Adipocyte (in vitro differentiated cells): ENCODE data around the gene POC5.

Experiments
- DNase-seq: peaks from one replicate; pipeline ENCODE4 v3.0.0-alpha.2; 2015; ENCODE audit warnings: low read depth
- H3K27me3 ChIP-seq: replicated peaks from 2 replicates; pipeline ENCODE4 v1.7.0; 2013; ENCODE audit warnings: mild to moderate bottlenecking, low read length, moderate library complexity; ENCODE audit not compliant: control insufficient read depth, insufficient read depth
- H3K36me3 ChIP-seq: 2 replicates; pipeline ENCODE4 v1.7.0; 2013; ENCODE audit warnings: low read length, mild to moderate bottlenecking, moderate library complexity; ENCODE audit not compliant: control insufficient read depth, insufficient read depth, severe bottlenecking
- H3K4me1 ChIP-seq: 2 replicates; pipeline ENCODE4 v1.7.0; 2013; ENCODE audit warnings: mild to moderate bottlenecking, low read length, moderate library complexity; ENCODE audit not compliant: control insufficient read depth, insufficient read depth
- H3K4me3 ChIP-seq: 2 replicates; pipeline ENCODE4 v1.7.0; 2013; ENCODE audit warnings: mild to moderate bottlenecking, low read length, moderate library complexity
- H3K9ac ChIP-seq: 2 replicates; pipeline ENCODE4 v1.7.0; 2013; ENCODE audit warnings: mild to moderate bottlenecking, low read length, moderate library complexity
- H3K9me3 ChIP-seq: 2 replicates; pipeline ENCODE4 v1.7.0; 2013; ENCODE audit warnings: mild to moderate bottlenecking, low read length, moderate library complexity; ENCODE audit not compliant: control insufficient read depth

Gene POC5

DNA sequence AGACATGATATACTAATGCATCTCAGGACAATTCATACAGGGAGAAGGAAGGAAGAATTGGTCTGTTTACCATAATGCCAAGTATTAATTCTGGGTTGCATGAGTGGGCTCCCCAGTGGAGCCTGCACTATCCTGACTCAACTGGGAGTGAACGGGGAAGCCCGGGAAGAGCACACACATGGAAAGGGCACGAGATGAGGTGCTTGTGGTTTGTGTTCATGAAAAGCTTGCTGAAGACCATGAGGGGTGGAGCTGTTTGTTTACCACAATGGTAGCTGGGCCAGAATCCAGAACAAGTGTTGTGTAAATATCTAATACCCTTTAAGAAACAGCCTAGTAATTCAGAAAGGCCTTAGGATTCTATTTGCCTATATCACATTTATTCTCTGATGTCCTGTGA is 44.6 kb downstream of the POC5 start:
- H3K36me3 ChIP-seq, result peaks cover 8% of the 10 kb centered on the region
- DNase-seq, result no peak
- no peaks in the 10 kb centered on the region for H3K9me3 ChIP-seq
- H3K4me1 ChIP-seq, result peaks cover 43% of the 10 kb centered on the region
- no peaks in the 10 kb centered on the region for H3K27me3 ChIP-seq
- no peak overlapping the region for H3K9ac ChIP-seq
- H3K4me3 ChIP-seq, result no peak overlapping the region

DNA sequence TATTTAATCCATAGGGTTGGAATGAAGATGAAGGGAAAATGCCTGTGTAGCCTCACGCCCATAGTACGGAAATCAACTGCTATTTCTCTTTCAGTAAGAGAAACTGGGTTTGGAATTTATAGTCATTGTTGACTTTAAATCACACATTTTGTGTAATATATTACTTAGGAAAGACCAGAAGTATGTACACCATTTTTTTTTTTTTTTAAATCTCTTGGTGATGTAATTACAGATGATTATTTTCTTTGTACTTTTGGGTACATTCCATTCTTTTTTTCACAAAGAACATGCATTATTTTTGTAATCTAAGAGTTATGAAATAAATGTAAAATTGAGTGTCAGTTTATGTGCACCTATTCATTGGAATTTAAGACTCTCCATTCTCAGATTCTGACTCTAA is 45.7 kb downstream of the POC5 start:
- H3K27me3 ChIP-seq, result no peaks in the 10 kb centered on the region
- peaks cover 42% of the 10 kb centered on the region for H3K4me1 ChIP-seq
- no peak overlapping the region for H3K9ac ChIP-seq
- peak overlapping the region; percentile 12 for H3K4me3 ChIP-seq
- DNase-seq, result peak; percentile 49
- H3K36me3 ChIP-seq, result peaks cover 16% of the 10 kb centered on the region
- H3K9me3 ChIP-seq, result no peaks in the 10 kb centered on the region

DNA sequence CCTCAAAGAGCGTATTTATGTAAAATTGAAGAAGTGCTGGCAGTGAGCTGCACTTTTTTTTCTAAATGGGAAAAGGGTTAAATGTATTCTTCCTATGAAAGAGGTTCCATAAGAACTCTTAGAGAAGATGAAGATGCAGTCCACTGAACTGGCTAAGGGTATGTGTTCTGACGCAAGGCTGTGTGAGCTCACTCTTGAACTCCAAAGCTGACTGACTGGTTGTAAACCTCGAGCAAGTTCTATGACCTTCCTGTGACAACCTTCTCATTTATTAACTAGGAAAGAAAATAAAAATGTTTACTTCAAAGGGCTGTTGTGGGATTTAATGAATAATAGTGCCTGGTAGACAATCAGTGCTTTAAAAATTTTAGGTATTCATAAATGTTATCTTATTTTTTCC is 46.7 kb downstream of the POC5 start:
- DNase-seq, result no peak
- H3K4me1 ChIP-seq, result peaks cover 42% of the 10 kb centered on the region
- no peaks in the 10 kb centered on the region for H3K9me3 ChIP-seq
- no peak overlapping the region for H3K9ac ChIP-seq
- H3K36me3 ChIP-seq, result peaks cover 19% of the 10 kb centered on the region
- no peak overlapping the region for H3K4me3 ChIP-seq
- no peaks in the 10 kb centered on the region for H3K27me3 ChIP-seq

DNA sequence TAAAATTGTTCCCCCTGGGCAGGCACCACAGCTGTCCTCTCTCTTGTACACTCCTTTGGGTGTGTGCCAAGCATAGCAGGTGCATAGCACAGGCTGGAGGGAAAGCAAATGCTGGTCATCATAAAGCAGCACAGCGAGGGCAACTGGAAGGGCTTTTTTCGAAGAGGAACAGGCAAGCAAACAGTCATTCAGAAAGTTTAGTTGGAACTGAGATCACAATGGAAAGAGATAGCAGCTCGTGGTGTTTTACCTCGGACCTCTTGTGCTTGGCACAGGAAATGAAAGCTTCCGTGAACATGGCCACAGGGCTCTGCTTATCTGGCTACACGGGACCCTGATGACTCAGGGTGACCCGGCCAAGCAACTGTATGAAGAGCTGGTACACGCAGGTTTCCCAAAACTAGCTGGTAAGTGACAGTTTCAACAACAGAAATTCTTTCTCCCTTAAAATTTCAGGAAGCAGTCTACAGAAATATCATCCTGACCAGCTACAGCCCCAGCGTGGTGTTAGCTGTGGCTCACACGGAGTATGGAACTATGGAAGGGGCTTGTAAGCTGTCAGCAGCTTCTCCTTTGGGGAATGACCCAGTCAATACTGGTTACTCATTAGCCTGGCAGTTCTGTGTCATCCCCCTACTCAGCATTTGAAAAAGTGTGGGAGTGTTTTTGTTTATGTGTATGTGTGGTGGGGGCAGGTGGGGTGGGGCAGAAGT is 48.1 kb downstream of the POC5 start:
- DNase-seq, result no peak
- H3K36me3 ChIP-seq, result peaks cover 13% of the 10 kb centered on the region
- H3K9ac ChIP-seq, result no peak overlapping the region
- H3K4me1 ChIP-seq, result peaks cover 42% of the 10 kb centered on the region
- H3K27me3 ChIP-seq, result no peaks in the 10 kb centered on the region
- H3K4me3 ChIP-seq, result no peak overlapping the region
- no peaks in the 10 kb centered on the region for H3K9me3 ChIP-seq

DNA sequence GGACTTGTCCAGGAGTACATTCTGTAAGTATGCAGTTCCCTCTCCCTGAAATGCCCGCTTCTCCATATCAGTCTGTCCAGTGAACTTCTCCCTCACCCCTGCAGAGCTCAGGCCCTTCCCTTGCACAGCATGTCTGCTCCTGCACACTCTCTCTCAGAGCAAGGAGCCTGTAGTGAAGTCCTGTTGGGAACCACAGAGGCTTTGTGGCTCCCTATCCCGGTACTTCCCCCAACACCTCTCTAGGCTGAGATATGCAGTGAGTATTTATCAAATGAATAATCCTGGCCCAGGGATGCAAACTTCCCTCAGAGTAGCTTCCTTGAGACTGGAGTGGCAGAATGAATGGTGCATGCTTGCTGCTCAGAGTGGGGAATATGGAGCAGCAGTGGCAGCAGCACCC is 48.8 kb downstream of the POC5 start:
- peaks cover 42% of the 10 kb centered on the region for H3K4me1 ChIP-seq
- H3K27me3 ChIP-seq, result no peaks in the 10 kb centered on the region
- H3K9ac ChIP-seq, result no peak overlapping the region
- no peaks in the 10 kb centered on the region for H3K9me3 ChIP-seq
- no peak for DNase-seq
- no peak overlapping the region for H3K4me3 ChIP-seq
- H3K36me3 ChIP-seq, result peaks cover 19% of the 10 kb centered on the region

DNA sequence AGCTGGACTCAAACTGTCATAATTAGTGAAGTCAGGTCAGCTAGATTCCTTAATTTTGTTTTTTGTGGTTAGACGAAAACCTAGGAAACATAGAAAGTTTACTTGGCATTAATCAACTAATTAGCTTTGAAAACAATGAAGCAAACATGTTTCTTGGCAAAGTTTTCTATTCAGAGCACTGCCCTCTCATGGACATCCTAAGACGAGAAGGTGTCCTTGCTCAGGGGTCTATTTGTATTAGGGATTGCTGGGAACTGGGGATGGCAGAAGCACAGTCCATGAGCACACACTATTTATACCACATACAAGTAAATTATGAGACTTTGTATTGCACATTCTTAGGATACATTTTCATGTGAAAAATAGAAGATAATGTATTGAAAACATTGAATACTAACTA is 49.7 kb downstream of the POC5 start:
- Histone ChIP-seq H3K9ac (no peak overlapping the region), H3K9me3 (no peaks in the 10 kb centered on the region), H3K27me3 (no peaks in the 10 kb centered on the region), H3K4me3 (no peak overlapping the region), H3K4me1 (peaks cover 39% of the 10 kb centered on the region), H3K36me3 (peaks cover 20% of the 10 kb centered on the region)
- no peak for DNase-seq

DNA sequence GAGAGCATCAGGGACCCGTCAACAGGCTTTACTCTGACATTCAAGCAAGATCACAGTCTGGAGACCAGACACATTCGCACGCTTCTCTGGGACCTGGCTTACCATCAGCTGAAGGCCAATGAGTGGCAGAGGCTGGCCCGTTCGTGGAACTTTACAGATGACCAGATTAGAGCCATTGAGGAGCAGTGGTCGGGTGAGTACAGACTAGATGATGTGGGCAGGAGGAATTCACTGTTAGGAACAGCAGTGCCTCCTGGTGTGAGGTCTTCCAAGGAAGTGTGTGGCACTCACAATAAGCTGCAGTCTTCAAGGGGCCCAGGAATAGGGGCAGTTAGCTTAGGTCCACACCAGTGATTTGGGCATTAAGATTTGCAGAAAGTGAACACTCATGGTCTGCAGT is 50.4 kb downstream of the POC5 start:
- Histone ChIP-seq H3K27me3 (no peaks in the 10 kb centered on the region), H3K36me3 (peaks cover 20% of the 10 kb centered on the region), H3K4me1 (peaks cover 31% of the 10 kb centered on the region), H3K9ac (no peak overlapping the region), H3K9me3 (no peaks in the 10 kb centered on the region), H3K4me3 (no peak overlapping the region)
- no peak for DNase-seq

DNA sequence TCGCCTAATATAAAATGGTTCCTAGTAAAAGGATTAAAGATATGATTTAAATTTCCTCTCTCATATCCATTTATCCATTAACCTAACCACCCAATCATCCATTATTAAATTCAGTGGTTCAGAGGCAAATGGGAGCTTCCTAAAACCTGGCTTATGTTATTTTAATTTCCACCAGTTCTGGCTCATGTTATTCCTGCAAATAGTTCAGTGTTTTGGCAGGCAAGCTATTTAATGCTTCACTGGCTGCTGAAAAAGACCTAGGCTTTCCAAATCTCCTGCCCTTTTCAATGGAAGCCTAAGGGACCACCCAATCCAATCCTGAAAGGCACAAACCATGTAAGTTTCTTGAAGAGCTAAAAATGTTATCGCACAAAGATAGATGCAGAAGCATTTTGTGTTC is 52.3 kb downstream of the POC5 start:
- Histone ChIP-seq H3K4me1 (peaks cover 14% of the 10 kb centered on the region), H3K36me3 (peaks cover 20% of the 10 kb centered on the region), H3K4me3 (no peak overlapping the region), H3K9me3 (no peaks in the 10 kb centered on the region), H3K27me3 (no peaks in the 10 kb centered on the region), H3K9ac (no peak overlapping the region)
- DNase-seq, result no peak

DNA sequence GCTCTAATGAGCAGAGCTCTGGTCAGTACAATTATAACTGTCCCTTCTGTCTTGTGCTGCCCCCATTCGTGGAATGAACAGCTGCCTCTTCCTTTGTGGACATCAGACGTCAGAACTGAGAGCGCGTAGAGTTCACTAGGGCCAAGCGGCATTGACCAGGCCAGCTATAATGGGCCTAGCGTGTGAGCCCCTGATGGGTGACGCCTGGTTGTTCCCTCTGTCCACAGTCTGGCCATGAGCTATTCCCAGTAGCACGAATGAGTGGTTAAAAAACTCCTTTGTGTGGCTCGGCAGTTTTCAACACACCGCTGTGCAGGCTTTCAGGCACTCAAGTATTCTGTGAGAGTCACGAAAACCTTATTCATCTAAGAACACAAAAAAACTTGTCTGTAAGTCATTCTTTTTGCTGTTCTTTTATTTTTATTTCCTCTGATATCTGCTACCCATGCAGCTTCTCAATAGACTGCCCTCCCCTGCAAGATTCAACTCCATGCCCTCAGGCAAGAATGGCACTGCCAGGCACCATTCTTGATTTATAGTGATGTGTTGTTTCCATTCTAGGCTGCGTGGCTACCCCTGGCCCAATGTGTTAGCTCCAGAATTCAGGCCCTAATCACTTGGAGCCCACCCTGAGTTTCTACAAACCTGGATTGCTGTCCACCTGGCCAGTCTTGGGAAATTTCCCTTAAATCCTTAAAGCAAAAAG is 53.5 kb downstream of the POC5 start:
- H3K36me3 ChIP-seq, result peaks cover 20% of the 10 kb centered on the region
- DNase-seq, result no peak
- H3K9ac ChIP-seq, result no peak overlapping the region
- peaks cover 8% of the 10 kb centered on the region for H3K4me1 ChIP-seq
- no peaks in the 10 kb centered on the region for H3K27me3 ChIP-seq
- H3K9me3 ChIP-seq, result no peaks in the 10 kb centered on the region
- no peak overlapping the region for H3K4me3 ChIP-seq

DNA sequence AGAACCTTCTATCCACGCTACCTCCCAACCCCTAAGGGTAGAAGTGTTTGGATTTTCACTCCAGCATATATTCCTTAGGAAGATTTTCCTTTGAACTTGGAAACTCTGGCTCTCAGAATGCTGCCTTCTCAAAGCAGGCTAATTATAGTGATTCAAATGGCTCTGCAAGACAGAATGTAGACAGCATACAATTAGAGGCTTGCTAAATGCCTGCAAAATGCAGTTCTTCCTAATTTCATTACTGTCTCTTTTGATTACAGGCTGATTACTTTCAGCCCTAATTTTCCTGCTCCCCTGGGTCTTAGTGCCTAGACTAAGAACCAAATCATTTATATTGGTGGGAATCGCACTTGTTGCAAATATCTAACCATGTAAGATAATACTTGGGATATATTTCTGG is 55.2 kb downstream of the POC5 start:
- Histone ChIP-seq H3K9me3 (no peaks in the 10 kb centered on the region), H3K27me3 (no peaks in the 10 kb centered on the region), H3K9ac (no peak overlapping the region), H3K4me3 (no peak overlapping the region), H3K4me1 (no peaks in the 10 kb centered on the region), H3K36me3 (peaks cover 17% of the 10 kb centered on the region)
- DNase-seq, result no peak

DNA sequence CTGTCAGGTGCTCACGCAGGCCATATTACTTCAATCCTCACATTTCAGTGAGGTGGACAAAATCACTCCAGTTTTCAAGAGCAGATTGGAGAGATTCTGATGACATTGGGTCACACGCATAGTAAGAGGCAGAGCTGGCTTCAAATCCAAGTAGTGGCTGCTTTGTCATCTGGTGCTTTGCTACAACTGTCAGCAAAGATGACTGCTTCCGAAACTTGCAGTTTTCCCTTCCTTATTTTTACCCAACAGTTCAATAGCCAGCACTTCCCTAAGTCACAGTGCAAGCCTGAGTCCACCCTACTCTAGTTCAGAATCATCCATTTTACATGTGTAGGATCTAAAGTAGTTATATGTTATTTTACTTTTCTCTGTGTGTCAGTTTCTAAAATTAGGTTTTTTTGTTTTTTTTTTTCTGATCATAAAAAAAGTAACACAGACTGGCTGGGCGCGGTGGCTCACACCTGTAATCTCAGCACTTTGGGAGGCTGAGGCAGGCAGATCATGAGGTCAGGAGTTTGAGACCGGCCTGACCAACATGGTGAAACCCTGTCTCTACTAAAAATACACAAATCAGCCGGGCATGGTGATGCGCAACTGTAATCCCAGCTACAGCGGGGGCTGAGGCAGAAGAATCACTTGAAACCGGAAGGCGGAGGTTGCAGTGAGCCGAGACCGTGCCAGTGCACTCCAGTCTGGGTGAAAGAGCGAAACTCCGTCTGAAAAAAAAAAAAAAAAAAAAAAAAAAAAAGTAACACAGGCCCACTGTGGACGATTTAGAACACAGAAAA is 56.4 kb downstream of the POC5 start:
- Histone ChIP-seq H3K9me3 (no peaks in the 10 kb centered on the region), H3K27me3 (no peaks in the 10 kb centered on the region), H3K9ac (no peak overlapping the region), H3K4me1 (no peaks in the 10 kb centered on the region), H3K36me3 (peaks cover 12% of the 10 kb centered on the region), H3K4me3 (no peak overlapping the region)
- no peak for DNase-seq
